Choroid plexus epithelial cell (primary cell): ENCODE results near the gene ARFIP2.

Experiments used
- DNase-seq: peaks from one replicate; pipeline ENCODE4 v3.0.0-alpha.2; 2010; ENCODE audit warnings: low read depth
- H3K4me3 ChIP-seq: 2 replicates; pipeline ENCODE4 v1.5.1; 2011; ENCODE audit warnings: low read depth, mild to moderate bottlenecking, control low read depth, low read length, moderate library complexity
- CTCF ChIP-seq: conservative IDR thresholded peaks from 2 replicates; pipeline ENCODE4 v1.5.1; 2011; ENCODE audit warnings: low read depth, mild to moderate bottlenecking, control low read depth, inconsistent platforms, low read length, moderate library complexity

The ARFIP2 gene

DNA sequence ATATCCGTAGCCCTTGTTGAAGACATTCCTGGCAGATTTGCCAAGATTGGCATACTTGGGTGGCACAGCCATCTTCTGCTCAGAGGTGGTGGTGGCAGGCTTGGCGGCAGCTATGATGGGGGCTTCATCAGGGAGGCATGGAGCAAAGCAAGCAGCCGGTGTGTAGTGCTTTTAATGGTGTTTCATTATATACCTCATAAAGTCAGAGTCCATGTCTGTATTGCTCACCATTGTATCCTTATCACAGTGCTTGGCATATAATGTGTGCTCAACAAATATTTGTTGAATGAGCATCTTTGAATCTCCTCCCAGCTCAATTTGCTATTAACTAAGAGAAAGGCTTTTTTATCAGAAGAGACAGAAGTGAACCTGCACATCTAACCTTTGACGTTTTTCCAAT, 8.2 kb upstream of the ARFIP2 start:
- no peak overlapping the region for H3K4me3 ChIP-seq
- no peak for DNase-seq
- no peak for TF ChIP-seq CTCF

- DNase-seq: no peak
- TF ChIP-seq CTCF: no peak
- no peak overlapping the region for H3K4me3 ChIP-seq
Observed at GRCh38 chr11:6488821-6489220, 7.7 kb upstream of the ARFIP2 start.

GRCh38 chr11:6488342-6488741, 7.2 kb upstream of the ARFIP2 start:
- TF ChIP-seq CTCF: no peak
- no peak overlapping the region for H3K4me3 ChIP-seq
- DNase-seq: no peak

- no peak for TF ChIP-seq CTCF
- DNase-seq: no peak
- no peak overlapping the region for H3K4me3 ChIP-seq
Observed at GRCh38 chr11:6486938-6487337, 5.8 kb upstream of the ARFIP2 start.

DNA sequence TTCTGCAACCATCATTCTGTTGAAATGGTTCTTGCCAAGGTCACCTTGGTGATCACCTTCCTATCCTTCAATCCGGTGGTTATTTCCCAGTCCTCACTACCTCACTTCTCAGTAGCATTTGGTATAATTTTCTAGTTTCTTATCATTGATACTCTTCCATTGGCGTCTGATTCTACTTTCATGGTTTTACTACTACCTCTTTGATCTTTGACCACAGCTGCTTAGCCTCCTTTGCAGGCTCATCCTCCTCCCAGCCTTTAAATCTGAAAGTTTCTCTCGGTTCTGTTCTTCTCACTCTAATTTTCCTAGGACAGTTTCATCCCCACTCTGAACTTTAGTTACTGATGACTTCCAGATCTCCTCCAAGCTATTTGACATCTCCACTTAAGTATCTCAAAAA, 5.1 kb upstream of the ARFIP2 start:
- no peak for DNase-seq
- TF ChIP-seq CTCF: no peak
- no peak overlapping the region for H3K4me3 ChIP-seq

GRCh38 chr11:6485661-6486060, 4.5 kb upstream of the ARFIP2 start:
- H3K4me3 ChIP-seq: no peak overlapping the region
- DNase-seq: no peak
- TF ChIP-seq CTCF: no peak

- no peak overlapping the region for H3K4me3 ChIP-seq
Observed at GRCh38 chr11:6483015-6483414, 1.9 kb upstream of the ARFIP2 start.

More at GRCh38 chr11:6483015-6483414, 1.9 kb upstream of the ARFIP2 start:
- TF ChIP-seq CTCF: no peak
- no peak for DNase-seq
